ENCODE measurements around the gene VAV1. TPM values are rescaled to one million over a fixed set of nuclear protein-coding genes. Genes with fewer than 3 reads are reported as not detected.
"Not testable (repeated sequence)": the region's sequence is repeated elsewhere in the genome, so short reads cannot be mapped to it uniquely, and the experiment has no call there.

VAV1 gene
- total RNA-seq, 1 donor from 2014 or later, result 3.1 TPM

GRCh38 chr19:6736169-6736916, 36.2 kb upstream of the VAV1 start:
- peak; percentile 10 for ATAC-seq
- peak; percentile 85 for DNase-seq (ENCODE audit: missing footprints)
- intact Hi-C loops (cut with DNase I), result loop anchor here (2.0 kb wide), 2 partner anchors 126 to 220 kb away; no protein-coding TSS in a partner anchor

GRCh38 chr19:6736917-6737283, 35.6 kb upstream of the VAV1 start:
- DNase-seq (ENCODE audit: missing footprints) (no peak), ATAC-seq (no peak)

GRCh38 chr19:6737284-6737872, 35.1 kb upstream of the VAV1 start, which contains the start of gene GPR108:
Gene GPR108 (minus strand): TSS chr19:6737580. CDS start chr19:6737576, 4 bp downstream.
- ATAC-seq, result peak; percentile 83
- DNase-seq (ENCODE audit: missing footprints), result peak; percentile 100
- intact Hi-C loops (cut with DNase I), result loop anchor here (2.0 kb wide), 2 partner anchors 125 to 221 kb away; no protein-coding TSS in a partner anchor

More at GRCh38 chr19:6736917-6737283, 35.6 kb upstream of the VAV1 start:
- intact Hi-C loops (cut with DNase I), result loop anchor here (2.0 kb wide), 2 partner anchors 126 to 220 kb away; no protein-coding TSS in a partner anchor

GRCh38 chr19:6737873-6738786, 34.4 kb upstream of the VAV1 start:
- ATAC-seq (peak; percentile 40), DNase-seq (ENCODE audit: missing footprints) (peak; percentile 96)
- intact Hi-C loops (cut with DNase I), result loop anchor here (2.0 kb wide), 2 partner anchors 125 to 221 kb away; no protein-coding TSS in a partner anchor

GRCh38 chr19:6738787-6739389, 33.6 kb upstream of the VAV1 start:
- intact Hi-C loops (cut with DNase I), result no loop called here
- ATAC-seq, result no peak
- no peak for DNase-seq (ENCODE audit: missing footprints)

- intact Hi-C loops (cut with DNase I), result no loop called here
- ATAC-seq (peak; percentile 46), DNase-seq (ENCODE audit: missing footprints) (peak; percentile 95)
These were observed 33.1 kb upstream of the VAV1 start, which contains the start of gene TRIP10 for GRCh38 chr19:6739390-6739882. Gene TRIP10 (plus strand): TSS chr19:6739680. CDS start chr19:6739762, 82 bp downstream.

GRCh38 chr19:6739883-6740588, 32.5 kb upstream of the VAV1 start:
- no peak for ATAC-seq
- no peak for DNase-seq (ENCODE audit: missing footprints)
- intact Hi-C loops (cut with DNase I), result no loop called here

GRCh38 chr19:6740589-6741343, 31.7 kb upstream of the VAV1 start:
- intact Hi-C loops (cut with DNase I), result no loop called here
- peak; percentile 79 for DNase-seq (ENCODE audit: missing footprints)
- ATAC-seq, result no peak

- intact Hi-C loops (cut with DNase I), result no loop called here
- no peak for ATAC-seq
- DNase-seq (ENCODE audit: missing footprints), result no peak
These were observed 29.4 kb upstream of the VAV1 start for GRCh38 chr19:6743066-6743465.

GRCh38 chr19:6743714-6744380, 28.7 kb upstream of the VAV1 start:
- DNase-seq (ENCODE audit: missing footprints) (no peak), ATAC-seq (no peak)
- intact Hi-C loops (cut with DNase I), result no loop called here

GRCh38 chr19:6744381-6745301, 27.9 kb upstream of the VAV1 start:
- DNase-seq (ENCODE audit: missing footprints) (peak; percentile 89), ATAC-seq (peak; percentile 83)
- intact Hi-C loops (cut with DNase I), result no loop called here

- no peak for ATAC-seq
- no peak for DNase-seq (ENCODE audit: missing footprints)
- intact Hi-C loops (cut with DNase I), result no loop called here
These were observed 26.5 kb upstream of the VAV1 start for GRCh38 chr19:6745965-6746364.

GRCh38 chr19:6748543-6748942, 24.0 kb upstream of the VAV1 start:
- DNase-seq (ENCODE audit: missing footprints); intact Hi-C loops (cut with DNase I); ATAC-seq: not testable (repeated sequence)

- DNase-seq (ENCODE audit: missing footprints) (peak; percentile 84), ATAC-seq (peak; percentile 60)
- intact Hi-C loops (cut with DNase I), result no loop called here
These were observed 22.4 kb upstream of the VAV1 start for GRCh38 chr19:6750062-6750461.

- DNase-seq (ENCODE audit: missing footprints) (no peak), ATAC-seq (no peak)
- intact Hi-C loops (cut with DNase I), result no loop called here
These were observed 21.3 kb upstream of the VAV1 start for GRCh38 chr19:6751189-6751588.
